HUES6 (cell line): ENCODE results near the gene ROMO1.
"Not testable (repeated sequence)": the region's sequence is repeated elsewhere in the genome, so short reads cannot be mapped to it uniquely, and the experiment has no call there.

Experiments used
- H3K27ac ChIP-seq: 2 replicates; pipeline ENCODE4 v1.7.0; 2013; ENCODE audit warnings: low read depth, mild to moderate bottlenecking, low read length, inconsistent platforms
- H3K27me3 ChIP-seq: 2 replicates; pipeline ENCODE4 v1.6.1; 2013; ENCODE audit warnings: low read length; ENCODE audit not compliant: control insufficient read depth, insufficient read depth
- H3K36me3 ChIP-seq: 2 replicates; pipeline ENCODE4 v1.6.1; 2013; ENCODE audit warnings: low read length; ENCODE audit not compliant: control insufficient read depth, insufficient read depth
- H3K4me1 ChIP-seq: 2 replicates; pipeline ENCODE4 v1.6.1; 2013; ENCODE audit warnings: low read length; ENCODE audit not compliant: control insufficient read depth, insufficient read depth
- H3K4me3 ChIP-seq: 2 replicates; pipeline ENCODE4 v1.5.1; 2013; ENCODE audit warnings: low read depth, low read length
- H3K9ac ChIP-seq: one replicate; pipeline ENCODE4 v1.6.1; 2013; ENCODE audit warnings: mild to moderate bottlenecking, low read length
- H3K9me3 ChIP-seq: 2 replicates; pipeline ENCODE4 v1.6.1; 2013; ENCODE audit warnings: low read depth, low read length; ENCODE audit not compliant: control insufficient read depth, insufficient read depth

The ROMO1 gene

GRCh38 chr20:35681960-35682359, 17.2 kb upstream of the ROMO1 start:
- H3K36me3 ChIP-seq, result peaks cover 4% of the 10 kb centered on the region; the same call in 1 of the 2 replicates
- no peak overlapping the region for H3K9ac ChIP-seq
- no peak overlapping the region for H3K27ac ChIP-seq
- H3K4me3 ChIP-seq, result no peak overlapping the region
- 0 out of 2 replicates have a peak, but pooled peaks cover under 1% of the 10 kb centered on the region for H3K9me3 ChIP-seq
- H3K27me3 ChIP-seq, result no peaks in the 10 kb centered on the region
- H3K4me1 ChIP-seq, result no peaks in the 10 kb centered on the region

GRCh38 chr20:35685368-35685767, 13.8 kb upstream of the ROMO1 start:
- peaks cover 28% of the 10 kb centered on the region for H3K36me3 ChIP-seq
- H3K4me3 ChIP-seq, H3K27ac ChIP-seq, H3K4me1 ChIP-seq, H3K9me3 ChIP-seq, H3K9ac ChIP-seq, H3K27me3 ChIP-seq: not testable (repeated sequence)

GRCh38 chr20:35686872-35687271, 12.3 kb upstream of the ROMO1 start:
- not testable (repeated sequence) for H3K4me1 ChIP-seq, H3K27me3 ChIP-seq, H3K9me3 ChIP-seq, H3K9ac ChIP-seq, H3K27ac ChIP-seq, H3K4me3 ChIP-seq
- peaks cover 32% of the 10 kb centered on the region for H3K36me3 ChIP-seq

GRCh38 chr20:35690265-35690664, 8.9 kb upstream of the ROMO1 start:
- Histone ChIP-seq H3K36me3 (peaks cover 40% of the 10 kb centered on the region), H3K4me1 (no peaks in the 10 kb centered on the region), H3K4me3 (no peak overlapping the region), H3K9ac (no peak overlapping the region), H3K9me3 (peaks cover 8% of the 10 kb centered on the region), H3K27me3 (no peaks in the 10 kb centered on the region), H3K27ac (no peak overlapping the region)

- Histone ChIP-seq H3K4me1 (peaks cover 8% of the 10 kb centered on the region; the same call in 1 of the 2 replicates), H3K36me3 (peaks cover 20% of the 10 kb centered on the region), H3K9me3 (no peaks in the 10 kb centered on the region), H3K9ac (no peak overlapping the region), H3K27ac (no peak overlapping the region), H3K27me3 (no peaks in the 10 kb centered on the region), H3K4me3 (no peak overlapping the region)
Observed at GRCh38 chr20:35695245-35695749, 3.9 kb upstream of the ROMO1 start.

GRCh38 chr20:35695978-35696377, 3.2 kb upstream of the ROMO1 start:
- Histone ChIP-seq H3K4me3 (no peak overlapping the region), H3K9me3 (no peaks in the 10 kb centered on the region), H3K27me3 (no peaks in the 10 kb centered on the region), H3K36me3 (peaks cover 18% of the 10 kb centered on the region; the same call in 1 of the 2 replicates), H3K27ac (no peak overlapping the region), H3K9ac (no peak overlapping the region), H3K4me1 (peaks cover 8% of the 10 kb centered on the region; the same call in 1 of the 2 replicates)

- Histone ChIP-seq H3K27ac (no peak overlapping the region), H3K4me3 (peak overlapping the region; percentile 96), H3K9ac (peak overlapping the region; percentile 100)
Observed at GRCh38 chr20:35697696-35698297, 1.4 kb upstream of the ROMO1 start.

GRCh38 chr20:35698298-35699126, 693 bp upstream of the ROMO1 start:
- Histone ChIP-seq H3K9ac (peak overlapping the region; percentile 100), H3K27ac (0 out of 2 replicates have a peak overlapping the region, but pooled peaks have one; percentile 95), H3K27me3 (no peaks in the 10 kb centered on the region), H3K4me3 (peak overlapping the region; percentile 96), H3K4me1 (peaks cover 8% of the 10 kb centered on the region; the same call in 1 of the 2 replicates), H3K36me3 (peaks cover 35% of the 10 kb centered on the region), H3K9me3 (no peaks in the 10 kb centered on the region)

More at GRCh38 chr20:35697696-35698297, 1.4 kb upstream of the ROMO1 start:
- H3K36me3 ChIP-seq, result peaks cover 28% of the 10 kb centered on the region
- H3K27me3 ChIP-seq, result no peaks in the 10 kb centered on the region
- H3K9me3 ChIP-seq, result no peaks in the 10 kb centered on the region
- H3K4me1 ChIP-seq, result peaks cover 8% of the 10 kb centered on the region; the same call in 1 of the 2 replicates

GRCh38 chr20:35699957-35700624, 886 bp downstream of the ROMO1 start:
- peak overlapping the region; percentile 95; the same call in 1 of the 2 replicates for H3K27ac ChIP-seq
- peak overlapping the region; percentile 96 for H3K4me3 ChIP-seq
- H3K36me3 ChIP-seq, result peaks cover 44% of the 10 kb centered on the region
- peak overlapping the region; percentile 100 for H3K9ac ChIP-seq
- H3K4me1 ChIP-seq, result peaks cover 8% of the 10 kb centered on the region; the same call in 1 of the 2 replicates
- H3K9me3 ChIP-seq, result no peaks in the 10 kb centered on the region
- H3K27me3 ChIP-seq, result no peaks in the 10 kb centered on the region

GRCh38 chr20:35700625-35701148, 1.5 kb downstream of the ROMO1 start:
- peaks cover 48% of the 10 kb centered on the region for H3K36me3 ChIP-seq

More at GRCh38 chr20:35700625-35701148, 1.5 kb downstream of the ROMO1 start:
- no peaks in the 10 kb centered on the region for H3K27me3 ChIP-seq
- peak overlapping the region; percentile 96; the same call in 1 of the 2 replicates for H3K4me3 ChIP-seq
- H3K9ac ChIP-seq, result peak overlapping the region; percentile 100
- peaks cover 8% of the 10 kb centered on the region; the same call in 1 of the 2 replicates for H3K4me1 ChIP-seq
- H3K27ac ChIP-seq, result no peak overlapping the region
- H3K9me3 ChIP-seq, result no peaks in the 10 kb centered on the region
